ENCODE results near the gene XYLT1.
A peak's percentile ranks its signal among the peaks of the same experiment; 100 is the strongest.

Gene XYLT1, protein sequence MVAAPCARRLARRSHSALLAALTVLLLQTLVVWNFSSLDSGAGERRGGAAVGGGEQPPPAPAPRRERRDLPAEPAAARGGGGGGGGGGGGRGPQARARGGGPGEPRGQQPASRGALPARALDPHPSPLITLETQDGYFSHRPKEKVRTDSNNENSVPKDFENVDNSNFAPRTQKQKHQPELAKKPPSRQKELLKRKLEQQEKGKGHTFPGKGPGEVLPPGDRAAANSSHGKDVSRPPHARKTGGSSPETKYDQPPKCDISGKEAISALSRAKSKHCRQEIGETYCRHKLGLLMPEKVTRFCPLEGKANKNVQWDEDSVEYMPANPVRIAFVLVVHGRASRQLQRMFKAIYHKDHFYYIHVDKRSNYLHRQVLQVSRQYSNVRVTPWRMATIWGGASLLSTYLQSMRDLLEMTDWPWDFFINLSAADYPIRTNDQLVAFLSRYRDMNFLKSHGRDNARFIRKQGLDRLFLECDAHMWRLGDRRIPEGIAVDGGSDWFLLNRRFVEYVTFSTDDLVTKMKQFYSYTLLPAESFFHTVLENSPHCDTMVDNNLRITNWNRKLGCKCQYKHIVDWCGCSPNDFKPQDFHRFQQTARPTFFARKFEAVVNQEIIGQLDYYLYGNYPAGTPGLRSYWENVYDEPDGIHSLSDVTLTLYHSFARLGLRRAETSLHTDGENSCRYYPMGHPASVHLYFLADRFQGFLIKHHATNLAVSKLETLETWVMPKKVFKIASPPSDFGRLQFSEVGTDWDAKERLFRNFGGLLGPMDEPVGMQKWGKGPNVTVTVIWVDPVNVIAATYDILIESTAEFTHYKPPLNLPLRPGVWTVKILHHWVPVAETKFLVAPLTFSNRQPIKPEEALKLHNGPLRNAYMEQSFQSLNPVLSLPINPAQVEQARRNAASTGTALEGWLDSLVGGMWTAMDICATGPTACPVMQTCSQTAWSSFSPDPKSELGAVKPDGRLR

DNA sequence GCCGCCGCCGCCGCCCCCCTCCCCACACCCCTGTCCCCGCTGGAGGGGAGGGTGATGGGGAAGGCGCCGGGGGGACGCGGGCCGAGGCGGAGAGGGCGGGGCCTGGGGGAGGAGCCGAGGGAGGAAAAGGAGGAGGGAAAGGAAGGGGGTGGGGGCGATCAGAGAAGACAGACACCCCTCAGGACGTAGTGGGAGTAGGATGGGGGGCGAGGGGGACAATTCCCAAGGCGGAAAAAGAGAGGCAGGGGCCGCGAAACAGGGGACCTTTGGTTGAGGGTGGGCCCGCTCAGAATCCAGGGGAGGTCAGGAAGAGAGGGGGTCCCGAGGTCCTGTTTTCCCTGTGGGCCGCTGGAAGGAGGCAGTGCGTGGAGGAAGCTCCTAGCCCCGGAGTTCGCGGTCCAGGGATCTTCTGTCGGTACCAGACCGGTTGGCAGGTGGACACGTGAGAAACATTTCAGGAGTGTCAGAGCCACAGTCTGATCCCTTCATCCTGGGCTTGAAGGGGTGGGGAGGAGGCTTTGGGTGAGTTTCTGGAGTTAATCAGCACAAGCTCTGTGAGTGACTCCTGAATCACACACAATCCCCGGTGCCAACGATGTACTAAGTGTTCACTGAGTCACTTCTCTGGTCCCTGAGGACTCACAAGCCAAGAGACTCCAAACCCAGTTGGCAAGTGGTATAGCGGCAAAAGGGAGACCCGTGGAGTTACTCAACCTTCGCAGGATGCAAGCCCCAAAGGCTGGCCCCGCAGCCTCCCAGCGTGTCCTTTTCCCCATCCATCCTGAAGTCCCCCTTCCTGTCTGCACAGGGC, at the start of gene XYLT1:
Gene XYLT1 (minus strand): TSS at position 53 of the 811 bp plus-strand sequence. CDS start 164 bp downstream, outside the sequence.
- Histone ChIP-seq H3K4me2 (ENCODE audit: low read length) (peak within 1 kb of the TSS; percentile 87), H3K27ac (ENCODE audit: low read length) (no peak within 1 kb of the TSS), H3K4me3 (ENCODE audit: low read length) (peak within 1 kb of the TSS; percentile 91), H3K79me2 (ENCODE audit: low read length) (no peaks in the 10 kb centered on the region), H3K4me1 (ENCODE audit: low read length) (peaks cover 35% of the 10 kb centered on the region), H3K9me3 (ENCODE audit: insufficient read depth, low read length) (no peaks in the 10 kb centered on the region), H4K20me1 (ENCODE audit: insufficient read depth, low read length) (peaks cover 21% of the 10 kb centered on the region; the same call in 1 of the 2 replicates), H3K27me3 (ENCODE audit: low read depth, low read length) (peaks cover 31% of the 10 kb centered on the region), H3K36me3 (replicated peaks; ENCODE audit: low read depth, low read length) (no peaks in the 10 kb centered on the region), H3K9ac (ENCODE audit: low read length) (peak within 1 kb of the TSS; percentile 44), H2AFZ (ENCODE audit: low read depth, low read length) (peak within 1 kb of the TSS; percentile 84)
- TF ChIP-seq, protein P1, sequence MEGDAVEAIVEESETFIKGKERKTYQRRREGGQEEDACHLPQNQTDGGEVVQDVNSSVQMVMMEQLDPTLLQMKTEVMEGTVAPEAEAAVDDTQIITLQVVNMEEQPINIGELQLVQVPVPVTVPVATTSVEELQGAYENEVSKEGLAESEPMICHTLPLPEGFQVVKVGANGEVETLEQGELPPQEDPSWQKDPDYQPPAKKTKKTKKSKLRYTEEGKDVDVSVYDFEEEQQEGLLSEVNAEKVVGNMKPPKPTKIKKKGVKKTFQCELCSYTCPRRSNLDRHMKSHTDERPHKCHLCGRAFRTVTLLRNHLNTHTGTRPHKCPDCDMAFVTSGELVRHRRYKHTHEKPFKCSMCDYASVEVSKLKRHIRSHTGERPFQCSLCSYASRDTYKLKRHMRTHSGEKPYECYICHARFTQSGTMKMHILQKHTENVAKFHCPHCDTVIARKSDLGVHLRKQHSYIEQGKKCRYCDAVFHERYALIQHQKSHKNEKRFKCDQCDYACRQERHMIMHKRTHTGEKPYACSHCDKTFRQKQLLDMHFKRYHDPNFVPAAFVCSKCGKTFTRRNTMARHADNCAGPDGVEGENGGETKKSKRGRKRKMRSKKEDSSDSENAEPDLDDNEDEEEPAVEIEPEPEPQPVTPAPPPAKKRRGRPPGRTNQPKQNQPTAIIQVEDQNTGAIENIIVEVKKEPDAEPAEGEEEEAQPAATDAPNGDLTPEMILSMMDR (IDR thresholded peaks at IDR 0.05; ENCODE audit: low read depth, low read length), result no peak
- no peak for TF ChIP-seq EZH2phosphoT487 (IDR thresholded peaks at IDR 0.05; ENCODE audit: low read depth)

DNA sequence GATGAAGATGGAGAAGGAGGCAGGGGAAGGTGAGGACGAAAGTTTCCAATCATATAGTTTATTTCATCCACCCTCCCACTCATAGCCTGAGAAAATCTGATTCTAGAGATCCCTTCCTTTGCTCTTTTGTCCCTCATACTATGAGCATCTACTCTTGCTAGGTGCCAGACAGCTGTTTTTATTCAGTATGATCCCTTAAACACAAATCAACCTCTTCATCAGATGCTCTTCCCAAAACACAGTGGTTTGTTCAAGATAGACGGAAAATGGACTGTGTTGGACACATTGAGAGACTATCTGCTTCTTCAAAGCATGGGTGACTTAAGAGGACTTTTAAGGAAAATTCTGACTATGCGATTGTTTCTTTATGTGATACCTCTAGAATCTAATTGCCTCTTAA, 49.4 kb upstream of the XYLT1 start:
- no peak overlapping the region for H2AFZ ChIP-seq (ENCODE audit: low read depth, low read length)
- H3K4me2 ChIP-seq (ENCODE audit: low read length), result no peak overlapping the region
- H3K36me3 ChIP-seq (replicated peaks; ENCODE audit: low read depth, low read length), result no peaks in the 10 kb centered on the region
- H3K79me2 ChIP-seq (ENCODE audit: low read length), result no peaks in the 10 kb centered on the region
- H3K27ac ChIP-seq (ENCODE audit: low read length), result no peak overlapping the region
- peaks cover 37% of the 10 kb centered on the region for H3K27me3 ChIP-seq (ENCODE audit: low read depth, low read length)
- H3K4me1 ChIP-seq (ENCODE audit: low read length), result no peaks in the 10 kb centered on the region
- H4K20me1 ChIP-seq (ENCODE audit: insufficient read depth, low read length), result no peaks in the 10 kb centered on the region
- no peaks in the 10 kb centered on the region for H3K9me3 ChIP-seq (ENCODE audit: insufficient read depth, low read length)
- TF ChIP-seq EZH2phosphoT487 (IDR thresholded peaks at IDR 0.05; ENCODE audit: low read depth), result no peak
- TF ChIP-seq, protein P1 (IDR thresholded peaks at IDR 0.05; ENCODE audit: low read depth, low read length), result no peak
- H3K4me3 ChIP-seq (ENCODE audit: low read length), result no peak overlapping the region
- no peak overlapping the region for H3K9ac ChIP-seq (ENCODE audit: low read length)

DNA sequence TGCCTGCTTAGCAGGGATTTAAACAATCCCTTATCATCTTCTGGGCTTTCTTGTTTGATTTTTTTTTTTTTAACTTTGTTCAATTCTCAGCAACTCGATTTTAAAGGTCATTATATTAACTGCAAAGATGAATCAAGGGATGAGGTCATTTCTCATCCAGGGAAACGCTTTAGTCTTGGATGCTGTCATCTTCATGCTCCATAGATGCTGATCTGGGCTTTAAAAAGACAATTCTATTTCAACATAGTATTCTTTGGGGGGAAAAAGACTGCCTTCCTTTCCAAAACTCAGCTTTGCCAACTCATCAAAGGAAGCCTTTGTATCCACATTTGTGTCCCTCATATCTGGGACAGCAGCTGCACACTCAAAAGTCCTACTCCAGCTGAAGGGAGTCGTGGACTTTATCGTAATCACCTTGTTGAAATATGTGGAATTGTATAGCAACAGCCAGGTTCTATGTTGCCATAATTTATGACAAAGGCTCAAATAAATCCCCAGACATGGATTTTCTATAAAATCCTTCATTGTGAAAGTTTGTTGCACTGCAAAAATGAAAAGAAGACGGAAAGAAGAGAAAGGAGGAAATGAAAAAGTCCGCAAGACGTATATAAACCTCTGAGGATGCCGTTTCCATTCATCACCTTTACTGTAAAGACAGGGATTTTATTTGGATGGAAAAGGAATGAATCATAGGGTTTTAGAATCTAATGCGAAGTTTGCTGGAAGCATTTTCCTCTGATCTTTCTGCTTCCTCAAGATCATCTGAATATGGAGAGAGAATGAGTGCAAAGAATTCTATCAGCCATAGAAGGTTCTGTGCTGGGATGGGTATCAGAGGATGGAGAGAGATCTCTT, 48.6 kb upstream of the XYLT1 start:
- no peak overlapping the region for H3K9ac ChIP-seq (ENCODE audit: low read length)
- peaks cover 33% of the 10 kb centered on the region for H3K27me3 ChIP-seq (ENCODE audit: low read depth, low read length)
- no peak overlapping the region for H3K4me2 ChIP-seq (ENCODE audit: low read length)
- no peaks in the 10 kb centered on the region for H4K20me1 ChIP-seq (ENCODE audit: insufficient read depth, low read length)
- no peaks in the 10 kb centered on the region for H3K36me3 ChIP-seq (replicated peaks; ENCODE audit: low read depth, low read length)
- no peaks in the 10 kb centered on the region for H3K4me1 ChIP-seq (ENCODE audit: low read length)
- no peaks in the 10 kb centered on the region for H3K79me2 ChIP-seq (ENCODE audit: low read length)
- no peak overlapping the region for H2AFZ ChIP-seq (ENCODE audit: low read depth, low read length)
- no peak overlapping the region for H3K4me3 ChIP-seq (ENCODE audit: low read length)
- no peaks in the 10 kb centered on the region for H3K9me3 ChIP-seq (ENCODE audit: insufficient read depth, low read length)
- TF ChIP-seq EZH2phosphoT487 (IDR thresholded peaks at IDR 0.05; ENCODE audit: low read depth), result no peak
- TF ChIP-seq, protein P1 (IDR thresholded peaks at IDR 0.05; ENCODE audit: low read depth, low read length), result no peak
- no peak overlapping the region for H3K27ac ChIP-seq (ENCODE audit: low read length)

Data from OCI-LY3 (cell line).